HCT116 (cell line): ENCODE data around the gene KLK1. TPM values are rescaled to one million over a fixed set of nuclear protein-coding genes. Genes with fewer than 3 reads are reported as not detected.
A peak's percentile ranks its signal among the peaks of the same experiment; 100 is the strongest.

Experiments
- ATAC-seq: fragments of 200-7000 bp; cut with Tn5 transposase; 2 replicates; pipeline ENCODE4 v1.9.1; 2020; ENCODE audit warnings: mild to moderate bottlenecking, moderate library complexity
- BruUV-seq: library from RNA; stranded (reverse); fragments of 400-500 nt; replicated peaks from 2 replicates; lab custom pipeline; 2021; lab: Mats Ljungman, UMichigan
- CTCF ChIA-PET: fragments of 300-600 bp; sonication (Branson Sonifier 250); formaldehyde crosslinking; loops from one replicate; lab custom pipeline; 2021; ENCODE audit warnings: antibody characterized with exemption; lab: Charles Lee
- POLR2A ChIA-PET: fragments of 300-600, 350-600 bp; sonication (Branson Sonifier 250); formaldehyde crosslinking; loops from one replicate; lab custom pipeline; 2021; ENCODE audit warnings: antibody characterized with exemption; lab: Charles Lee
- RAD21 ChIA-PET, 2 experiments: fragments of 300-600 bp; sonication (Branson Sonifier 250); formaldehyde crosslinking; loops; one replicate each; lab custom pipeline; 2023; ENCODE audit warnings: low total read pairs in 2 of 2; ENCODE audit not compliant: uncharacterized antibody in 2 of 2, unreplicated experiment in 2 of 2, low non-redundant PET in 1 of 2; lab: Charles Lee
- DNase-seq: peaks from one replicate; pipeline ENCODE4 v3.0.0-alpha.2; 2010; ENCODE audit warnings: low read depth, low spot score
- H2AFZ ChIP-seq: fragments of 200-600 bp; shearing (Covaris generic), sonication (generic); 2 replicates; pipeline ENCODE4 v1.6.1; 2017; ENCODE audit warnings: low read depth, mixed run types, mixed read lengths, antibody characterized with exemption, low read length; ENCODE audit not compliant: poor library complexity, severe bottlenecking
- H3K27ac ChIP-seq: 2 replicates; pipeline ENCODE4 v1.5.1; 2012; ENCODE audit warnings: low read depth, low read length
- H3K27me3 ChIP-seq: fragments of 200-600 bp; sonication (generic); 2 replicates; pipeline ENCODE4 v1.6.1; 2016; ENCODE audit warnings: mixed run types, low read length, mixed read lengths; ENCODE audit not compliant: insufficient read depth
- H3K36me3 ChIP-seq, 2 experiments: fragments of 200-500 bp in 1 of 2; fragments of 200-600 bp in 1 of 2; sonication (Bioruptor generic) in 1 of 2; sonication (generic) in 1 of 2; 2 replicates each; pipeline versions ENCODE4 v1.5.1 to v1.6.1; 2014 to 2016; ENCODE audit warnings: low read length in 2 of 2, inconsistent platforms in 1 of 2, mixed read lengths in 1 of 2, mixed run types in 1 of 2; ENCODE audit not compliant: insufficient read depth in 2 of 2, control insufficient read depth in 1 of 2
- H3K4me1 ChIP-seq, 2 experiments: fragments of 200-600 bp in 1 of 2; sonication (generic) in 1 of 2; 2 replicates each; pipeline versions ENCODE4 v1.5.1 to v1.6.1; 2012 to 2017; ENCODE audit warnings: low read length in 2 of 2, inconsistent platforms in 1 of 2, mild to moderate bottlenecking in 1 of 2, mixed read lengths in 1 of 2, mixed run types in 1 of 2, moderate library complexity in 1 of 2; ENCODE audit not compliant: insufficient read depth in 2 of 2, control insufficient read depth in 1 of 2
- H3K4me2 ChIP-seq: fragments of 200-600 bp; sonication (generic); 2 replicates; pipeline ENCODE4 v1.6.1; 2017; ENCODE audit warnings: mixed run types, low read length, mixed read lengths
- H3K4me3 ChIP-seq, 2 experiments: fragments of 200-600 bp in 1 of 2; sonication (generic) in 1 of 2; replicated peaks in 1 of 2; 2 replicates each; pipeline ENCODE4 v1.5.1; 2011 to 2016; ENCODE audit warnings: low read length in 2 of 2, control low read depth in 1 of 2, low read depth in 1 of 2, mild to moderate bottlenecking in 1 of 2, mixed read lengths in 1 of 2, mixed run types in 1 of 2
- H3K79me2 ChIP-seq: fragments of 200-600 bp; sonication (generic); 2 replicates; pipeline ENCODE4 v1.6.1; 2017; ENCODE audit warnings: mild to moderate bottlenecking, mixed run types, low read length, moderate library complexity, mixed read lengths; ENCODE audit not compliant: insufficient read depth
- H3K9ac ChIP-seq: fragments of 200-600 bp; sonication (generic); 2 replicates; pipeline ENCODE4 v1.6.1; 2016; ENCODE audit warnings: low read length, mixed read lengths
- H3K9me2 ChIP-seq: fragments of 200-600 bp; sonication (generic), shearing (Covaris generic); 2 replicates; pipeline ENCODE4 v1.6.1; 2017; ENCODE audit warnings: mixed run types, mild to moderate bottlenecking, moderate library complexity; ENCODE audit not compliant: insufficient read depth
- H3K9me3 ChIP-seq, 2 experiments: fragments of 200-500 bp in 1 of 2; fragments of 200-600 bp in 1 of 2; sonication (Bioruptor generic) in 1 of 2; sonication (generic) in 1 of 2; 2 replicates each; pipeline ENCODE4 v1.6.1; 2014 to 2017; ENCODE audit warnings: low read length in 2 of 2, mixed read lengths in 2 of 2, inconsistent platforms in 1 of 2, low read depth in 1 of 2, mild to moderate bottlenecking in 1 of 2, mixed run types in 1 of 2, moderate library complexity in 1 of 2; ENCODE audit not compliant: control insufficient read depth in 1 of 2, insufficient read depth in 1 of 2
- H4K20me1 ChIP-seq: fragments of 200-600 bp; sonication (generic), shearing (Covaris generic); 2 replicates; pipeline ENCODE4 v1.6.1; 2017; ENCODE audit warnings: mixed run types, mild to moderate bottlenecking, moderate library complexity; ENCODE audit not compliant: insufficient read depth
- ATF3 ChIP-seq: IDR thresholded peaks from 2 replicates; pipeline ENCODE4 v1.6.1; 2012
- CEBPB ChIP-seq: IDR thresholded peaks from 2 replicates; pipeline ENCODE4 v1.6.1; 2012; ENCODE audit warnings: low read depth
- CTCF ChIP-seq, 3 experiments: fragments of 200-600 bp in 1 of 3; sonication (generic) in 1 of 3; IDR thresholded peaks in 2 of 3; conservative IDR thresholded peaks in 1 of 3; 2 replicates each; pipeline ENCODE4 v1.5.1; 2012 to 2017; ENCODE audit warnings: low read depth in 2 of 3, low read length in 2 of 3, antibody characterized with exemption in 1 of 3, borderline replicate concordance in 1 of 3, control low read depth in 1 of 3, mild to moderate bottlenecking in 1 of 3, mixed read lengths in 1 of 3, mixed run types in 1 of 3, moderate library complexity in 1 of 3; ENCODE audit not compliant: insufficient read depth in 1 of 3
- EZH2phosphoT487 ChIP-seq: fragments of 200-600 bp; IDR thresholded peaks from 2 replicates; pipeline ENCODE4 v1.6.1; 2018; ENCODE audit warnings: antibody characterized with exemption, borderline replicate concordance
- FOSL1 ChIP-seq: IDR thresholded peaks from 2 replicates; pipeline ENCODE4 v1.6.1; 2012; ENCODE audit warnings: low read depth
- JUND ChIP-seq: IDR thresholded peaks from 2 replicates; pipeline ENCODE4 v1.6.1; 2012
- MAX ChIP-seq: IDR thresholded peaks from 2 replicates; pipeline ENCODE4 v1.6.1; 2012
- RAD21 ChIP-seq: IDR thresholded peaks from 2 replicates; pipeline ENCODE4 v1.6.1; 2012; ENCODE audit warnings: low read depth, mild to moderate bottlenecking
- SIN3A ChIP-seq: IDR thresholded peaks from 2 replicates; pipeline ENCODE4 v1.6.1; 2012; ENCODE audit warnings: low read depth
- SRF ChIP-seq: IDR thresholded peaks from 2 replicates; pipeline ENCODE4 v1.6.1; 2012; ENCODE audit warnings: low read depth
- ZNF274 ChIP-seq: fragments of 200-500 bp; sonication (Bioruptor generic); IDR thresholded peaks from 2 replicates; pipeline ENCODE4 v1.6.1; 2014; ENCODE audit warnings: mild to moderate bottlenecking, low read depth, low read length, inconsistent platforms
- intact Hi-C: fragments of 100-400 bp; cut with micrococcal nuclease; formaldehyde crosslinking; loops from 2 replicates; pipeline ENCODE4 v1.10.0; 2022
- total RNA-seq: library from RNA; stranded (reverse); gene quantifications from one replicate; pipeline ENCODE4 v1.2.1, GENCODE V29; 2021; ENCODE audit not compliant: unreplicated experiment

KLK1 gene
- total RNA-seq, 1 experiment from 2014 or later = 3.3 TPM

- peaks cover 39% of the 10 kb centered on the region for H3K79me2 ChIP-seq
- CTCF ChIA-PET = interaction anchor here (1.1 to 3.1 kb wide), 5 partner anchors 9 to 225 kb away, joined by 3 to 19 read pairs (median 6); no protein-coding TSS in a partner anchor
- H3K9me3 ChIP-seq = no peaks in the 10 kb centered on the region
- peaks cover 46% of the 10 kb centered on the region; the same call in 1 of the 2 replicates for H4K20me1 ChIP-seq
- ATAC-seq = peak; percentile 31
- no peak overlapping the region for H2AFZ ChIP-seq
- DNase-seq = no peak
- no TSS peak for BruUV-seq
- POLR2A ChIA-PET = interaction anchor here (2.0 to 3.5 kb wide), 2 partner anchors 8 to 222 kb away, joined by 4 to 19 read pairs; no protein-coding TSS in a partner anchor
- no peak overlapping the region for H3K4me2 ChIP-seq
- no peak overlapping the region for H3K9ac ChIP-seq
- no peaks in the 10 kb centered on the region for H3K9me2 ChIP-seq
- no peak overlapping the region for H3K4me3 ChIP-seq
- H3K36me3 ChIP-seq = peaks cover 35 to 41% of the 10 kb centered on the region in 2 experiments
- H3K4me1 ChIP-seq = peaks cover 11 to 32% of the 10 kb centered on the region in 2 experiments; a peak in 3 of 4 replicates
- no peaks in the 10 kb centered on the region for H3K27me3 ChIP-seq
- peak overlapping the region; percentile 42 for H3K27ac ChIP-seq
- RAD21 ChIA-PET = interaction anchor here in 1 of 2 experiments (1.5 kb wide), 1 partner anchor 126 kb away, joined by 4 read pairs; no protein-coding TSS in a partner anchor
- TF ChIP-seq FOSL1 = peak; percentile 34
- TF ChIP-seq SRF = peak; percentile 63; the same call in 1 of the 2 replicates
- peak in 2 of 3 experiments; percentile 40 to 44; a peak in 3 of 6 replicates for TF ChIP-seq CTCF (IDR thresholded peaks at IDR 0.05 in 2 of 3, conservative IDR thresholded peaks at IDR 0.05 in 1 of 3; ENCODE audit: borderline replicate concordance in 1 of 3, insufficient read depth in 1 of 3, low read depth in 2 of 3, low read length in 2 of 3)
- no peak for TF ChIP-seq ZNF274
- 0 out of 2 replicates have a peak, but pooled peaks have one; percentile 34 for TF ChIP-seq MAX
- peak; percentile 22; the same call in 1 of the 2 replicates for TF ChIP-seq JUND
- TF ChIP-seq CEBPB = no peak
- TF ChIP-seq EZH2phosphoT487 = no peak
- TF ChIP-seq RAD21 = 0 out of 2 replicates have a peak, but pooled peaks have one; percentile 10
- peak; percentile 41; the same call in 1 of the 2 replicates for TF ChIP-seq SIN3A
- TF ChIP-seq ATF3 = no peak; the same call in 1 of the 2 replicates
- intact Hi-C loops = no loop called here
Observed at GRCh38 chr19:50796128-50796633, 27.4 kb downstream of the KLK1 start.
